ENCODE results near the gene NACC1.

Gene NACC1

GRCh38 chr19:13117772-13118423 lies at the start of gene NACC1:
Gene NACC1 (plus strand): TSS chr19:13118264. CDS start chr19:13135208, 16,944 bp downstream.
- Histone ChIP-seq H3K4me3 (ENCODE audit: low read depth, low read length) (peak within 1 kb of the TSS; percentile 86), H3K27ac (ENCODE audit: low read depth, low read length) (peak within 1 kb of the TSS; percentile 98), H3K27me3 (ENCODE audit: control insufficient read depth, insufficient read depth, low read length) (no peaks in the 10 kb centered on the region), H3K36me3 (ENCODE audit: control insufficient read depth, insufficient read depth, low read length) (peaks cover 40% of the 10 kb centered on the region), H3K9ac (ENCODE audit: low read depth, low read length) (peak within 1 kb of the TSS; percentile 97), H3K4me1 (ENCODE audit: control insufficient read depth, insufficient read depth, low read length) (peaks cover 30% of the 10 kb centered on the region), H3K9me3 (ENCODE audit: control insufficient read depth, insufficient read depth, low read length) (no peaks in the 10 kb centered on the region)

DNA sequence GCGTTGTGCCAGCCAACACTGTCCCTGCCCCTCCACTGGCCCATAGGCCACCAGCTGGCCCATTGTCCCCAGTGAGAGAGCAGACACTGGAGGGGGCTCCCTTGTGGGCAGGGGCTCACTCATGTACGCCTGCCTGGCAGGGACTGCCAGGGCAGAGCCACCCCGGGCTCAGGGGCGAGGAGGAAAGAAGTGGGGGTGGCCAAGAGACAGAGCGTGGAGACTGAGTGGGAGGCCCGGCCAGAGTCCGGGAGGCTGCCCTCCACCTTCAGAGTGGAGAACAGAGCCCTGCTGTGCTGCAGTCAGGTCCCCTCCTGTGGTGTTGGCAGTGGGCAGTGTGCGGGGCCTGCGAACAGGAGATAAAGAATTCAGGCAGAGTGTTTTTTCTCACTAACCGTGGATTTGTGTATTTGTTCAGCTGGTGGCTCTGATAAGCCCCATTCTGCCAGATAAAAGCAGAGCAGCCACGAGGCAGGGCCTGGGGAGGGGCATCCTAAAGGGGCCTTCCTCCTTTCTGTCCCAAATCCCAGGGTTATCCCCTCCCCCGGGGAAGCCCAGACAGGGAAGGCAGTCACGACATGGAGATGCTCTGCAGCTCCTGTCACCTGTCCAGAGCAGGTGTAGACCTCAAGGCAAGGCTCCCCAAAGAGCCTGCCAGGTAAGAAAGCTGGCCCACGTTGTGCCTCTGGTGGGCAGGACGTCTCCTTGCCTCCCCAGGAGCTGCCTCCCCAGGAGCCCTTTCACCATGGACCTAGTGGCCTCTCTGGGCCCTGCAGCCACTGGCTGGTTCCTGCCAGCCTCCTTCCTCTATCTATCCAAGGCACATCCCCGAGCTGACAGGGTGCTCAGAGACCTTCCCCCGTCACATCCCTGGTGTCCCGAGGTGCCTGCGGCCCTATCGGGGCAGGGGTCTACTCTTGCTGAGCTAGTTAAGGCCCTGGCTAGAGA lies 48.4 kb upstream of the NACC1 start:
- Histone ChIP-seq H3K27me3 (ENCODE audit: control insufficient read depth, insufficient read depth, low read length) (peaks cover 3% of the 10 kb centered on the region; the same call in 1 of the 2 replicates), H3K9ac (ENCODE audit: low read depth, low read length) (no peak overlapping the region), H3K4me1 (ENCODE audit: control insufficient read depth, insufficient read depth, low read length) (no peaks in the 10 kb centered on the region), H3K36me3 (ENCODE audit: control insufficient read depth, insufficient read depth, low read length) (no peaks in the 10 kb centered on the region), H3K9me3 (ENCODE audit: control insufficient read depth, insufficient read depth, low read length) (no peaks in the 10 kb centered on the region), H3K27ac (ENCODE audit: low read depth, low read length) (no peak overlapping the region), H3K4me3 (ENCODE audit: low read depth, low read length) (no peak overlapping the region)

DNA sequence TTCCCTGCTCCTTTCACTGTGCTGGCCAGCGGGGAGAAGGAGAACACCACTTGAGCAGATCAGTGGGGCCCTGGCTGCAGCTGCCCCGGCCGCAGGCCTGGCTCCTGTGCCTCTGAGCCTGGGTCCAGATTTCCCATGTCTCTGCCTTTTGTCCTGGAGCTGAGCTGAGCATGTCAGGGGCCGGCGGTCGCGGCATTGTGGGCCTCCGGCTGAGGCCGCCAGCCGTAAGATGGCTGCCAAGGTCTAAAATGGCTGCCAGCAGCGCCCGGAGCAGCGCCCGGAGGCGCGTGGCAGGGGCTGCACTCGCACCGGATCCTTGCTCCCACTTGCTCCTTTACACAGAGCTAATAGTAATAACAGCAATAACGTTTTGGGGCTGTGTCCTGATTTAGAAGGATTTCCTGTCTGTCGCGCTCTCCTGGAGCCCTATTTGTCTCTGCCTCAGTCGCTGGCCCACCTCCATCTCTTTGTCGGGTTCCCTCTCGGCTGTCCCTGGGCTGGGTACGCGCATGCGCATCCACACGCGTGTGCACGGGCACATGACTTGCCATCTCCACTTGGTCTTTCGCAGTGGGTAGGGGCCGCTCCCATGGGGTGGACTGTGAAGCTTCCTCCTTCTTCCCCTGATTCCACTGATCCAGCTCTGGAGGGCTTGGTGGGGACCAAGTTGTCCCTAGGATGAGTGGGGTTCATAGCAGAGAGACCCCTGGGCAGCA lies 47.5 kb upstream of the NACC1 start:
- no peaks in the 10 kb centered on the region for H3K36me3 ChIP-seq (ENCODE audit: control insufficient read depth, insufficient read depth, low read length)
- H3K27ac ChIP-seq (ENCODE audit: low read depth, low read length): no peak overlapping the region
- no peak overlapping the region for H3K4me3 ChIP-seq (ENCODE audit: low read depth, low read length)
- peaks cover 3% of the 10 kb centered on the region; the same call in 1 of the 2 replicates for H3K27me3 ChIP-seq (ENCODE audit: control insufficient read depth, insufficient read depth, low read length)
- no peak overlapping the region for H3K9ac ChIP-seq (ENCODE audit: low read depth, low read length)
- H3K4me1 ChIP-seq (ENCODE audit: control insufficient read depth, insufficient read depth, low read length): no peaks in the 10 kb centered on the region
- no peaks in the 10 kb centered on the region for H3K9me3 ChIP-seq (ENCODE audit: control insufficient read depth, insufficient read depth, low read length)

GRCh38 chr19:13071444-13072187 lies 46.4 kb upstream of the NACC1 start:
- H3K4me1 ChIP-seq (ENCODE audit: control insufficient read depth, insufficient read depth, low read length): no peaks in the 10 kb centered on the region
- H3K4me3 ChIP-seq (ENCODE audit: low read depth, low read length): no peak overlapping the region
- no peak overlapping the region for H3K27ac ChIP-seq (ENCODE audit: low read depth, low read length)
- H3K9ac ChIP-seq (ENCODE audit: low read depth, low read length): no peak overlapping the region
- H3K27me3 ChIP-seq (ENCODE audit: control insufficient read depth, insufficient read depth, low read length): peaks cover 7% of the 10 kb centered on the region
- H3K9me3 ChIP-seq (ENCODE audit: control insufficient read depth, insufficient read depth, low read length): no peaks in the 10 kb centered on the region
- no peaks in the 10 kb centered on the region for H3K36me3 ChIP-seq (ENCODE audit: control insufficient read depth, insufficient read depth, low read length)

DNA sequence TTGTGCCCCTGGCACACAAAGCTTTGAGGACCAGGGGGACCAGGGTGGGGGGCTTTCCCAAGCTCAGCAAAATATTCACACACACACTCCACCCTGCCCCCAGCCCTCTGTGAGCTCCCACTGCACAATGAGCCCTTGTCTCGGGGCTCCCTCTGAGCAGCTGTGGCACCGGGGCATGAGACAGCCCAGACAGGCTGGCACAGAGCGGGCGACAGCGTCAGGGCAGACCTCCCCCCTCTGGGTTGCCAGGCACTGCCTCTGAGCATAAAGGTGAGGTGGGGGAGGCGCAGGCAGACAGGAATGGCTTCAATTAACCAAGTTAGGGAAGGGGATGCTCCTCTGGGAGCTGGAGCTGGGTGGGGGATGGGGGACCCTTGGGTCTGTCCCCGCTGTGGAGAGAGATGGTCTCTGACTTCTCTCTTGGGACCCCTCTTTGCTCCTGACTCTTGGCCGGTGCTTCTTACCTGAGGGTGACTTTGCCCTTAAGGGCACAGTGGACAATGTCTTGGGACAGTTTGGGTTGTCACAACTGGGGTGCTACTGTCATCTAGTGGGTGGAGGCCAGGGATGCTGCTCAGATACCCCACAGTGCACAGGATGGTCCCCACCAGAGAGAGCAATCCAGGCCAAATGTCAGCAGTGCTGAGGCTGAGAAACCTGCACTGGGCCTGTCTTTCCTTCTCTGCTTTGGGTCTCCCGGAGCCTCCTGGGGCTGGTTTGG lies 45.7 kb upstream of the NACC1 start:
- no peaks in the 10 kb centered on the region for H3K36me3 ChIP-seq (ENCODE audit: control insufficient read depth, insufficient read depth, low read length)
- no peak overlapping the region for H3K4me3 ChIP-seq (ENCODE audit: low read depth, low read length)
- no peak overlapping the region for H3K27ac ChIP-seq (ENCODE audit: low read depth, low read length)
- no peaks in the 10 kb centered on the region for H3K9me3 ChIP-seq (ENCODE audit: control insufficient read depth, insufficient read depth, low read length)
- H3K27me3 ChIP-seq (ENCODE audit: control insufficient read depth, insufficient read depth, low read length): peaks cover 13% of the 10 kb centered on the region
- peaks cover 6% of the 10 kb centered on the region for H3K4me1 ChIP-seq (ENCODE audit: control insufficient read depth, insufficient read depth, low read length)
- no peak overlapping the region for H3K9ac ChIP-seq (ENCODE audit: low read depth, low read length)

DNA sequence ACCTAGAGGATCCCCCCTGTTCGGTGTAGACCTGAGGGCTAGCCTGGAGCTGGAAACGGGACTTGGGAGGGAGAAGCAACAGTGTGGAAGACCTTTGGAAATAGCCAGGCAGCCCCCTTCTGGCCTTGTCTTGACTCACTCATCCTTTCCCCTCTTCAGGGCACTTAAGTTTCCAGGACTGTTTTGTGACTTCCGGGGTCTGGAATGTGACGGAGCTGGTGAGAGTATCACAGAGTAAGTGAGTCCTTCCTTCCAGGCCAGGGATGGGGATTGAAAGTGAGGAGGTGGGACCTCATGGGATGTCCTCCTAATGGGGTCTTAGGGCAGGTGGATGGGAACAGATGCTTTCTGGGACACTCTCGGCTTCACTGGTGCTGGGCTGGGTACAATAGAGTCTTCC lies 44.8 kb upstream of the NACC1 start:
- Histone ChIP-seq H3K4me1 (ENCODE audit: control insufficient read depth, insufficient read depth, low read length) (peaks cover 15% of the 10 kb centered on the region), H3K36me3 (ENCODE audit: control insufficient read depth, insufficient read depth, low read length) (no peaks in the 10 kb centered on the region), H3K9ac (ENCODE audit: low read depth, low read length) (no peak overlapping the region), H3K27ac (ENCODE audit: low read depth, low read length) (no peak overlapping the region), H3K9me3 (ENCODE audit: control insufficient read depth, insufficient read depth, low read length) (no peaks in the 10 kb centered on the region), H3K4me3 (ENCODE audit: low read depth, low read length) (no peak overlapping the region), H3K27me3 (ENCODE audit: control insufficient read depth, insufficient read depth, low read length) (peaks cover 17% of the 10 kb centered on the region)

DNA sequence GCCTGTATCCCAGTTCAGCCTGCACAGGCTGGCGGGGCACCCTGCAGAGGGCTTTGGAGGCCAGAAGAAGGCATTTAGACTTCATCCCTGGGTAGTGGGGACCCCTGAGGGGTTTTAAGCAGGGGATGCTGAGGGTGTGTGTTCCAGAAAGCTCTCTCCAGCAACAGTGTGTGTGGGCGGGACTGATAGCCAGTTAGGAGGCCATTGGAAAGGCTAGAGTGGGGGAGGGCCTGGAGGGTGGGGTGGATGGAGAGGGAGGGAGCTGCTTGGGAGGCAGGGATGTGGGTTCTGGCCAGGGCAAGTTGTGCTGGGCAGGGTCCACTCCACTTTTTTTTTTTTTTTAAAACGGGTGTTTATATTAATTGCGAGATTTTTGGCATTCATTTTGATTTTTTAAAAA lies 43.7 kb upstream of the NACC1 start:
- H3K36me3 ChIP-seq (ENCODE audit: control insufficient read depth, insufficient read depth, low read length): no peaks in the 10 kb centered on the region
- peaks cover 23% of the 10 kb centered on the region for H3K27me3 ChIP-seq (ENCODE audit: control insufficient read depth, insufficient read depth, low read length)
- peaks cover 26% of the 10 kb centered on the region for H3K4me1 ChIP-seq (ENCODE audit: control insufficient read depth, insufficient read depth, low read length)
- H3K9ac ChIP-seq (ENCODE audit: low read depth, low read length): no peak overlapping the region
- H3K9me3 ChIP-seq (ENCODE audit: control insufficient read depth, insufficient read depth, low read length): no peaks in the 10 kb centered on the region
- no peak overlapping the region for H3K27ac ChIP-seq (ENCODE audit: low read depth, low read length)
- H3K4me3 ChIP-seq (ENCODE audit: low read depth, low read length): no peak overlapping the region

DNA sequence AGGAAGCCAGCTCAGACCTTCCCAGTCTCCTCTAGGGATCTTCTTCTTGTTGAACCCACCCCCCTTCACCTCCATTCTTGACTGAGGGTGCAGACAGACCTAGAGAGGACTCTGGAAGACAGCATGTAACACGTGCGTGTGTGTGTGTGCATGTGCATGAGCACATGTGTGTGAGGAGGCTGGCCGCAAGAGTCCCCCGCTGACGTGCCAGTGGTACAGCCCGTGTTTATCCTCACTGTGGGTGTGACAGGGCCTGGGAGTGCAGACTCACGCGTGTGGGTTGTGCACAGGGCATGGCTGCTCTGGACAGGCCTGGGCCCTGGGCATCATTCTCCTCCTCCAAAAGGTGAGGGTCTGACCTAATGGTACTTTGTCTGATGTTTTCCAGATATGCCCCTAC lies 41.7 kb upstream of the NACC1 start:
- no peak overlapping the region for H3K27ac ChIP-seq (ENCODE audit: low read depth, low read length)
- H3K9ac ChIP-seq (ENCODE audit: low read depth, low read length): no peak overlapping the region
- H3K4me1 ChIP-seq (ENCODE audit: control insufficient read depth, insufficient read depth, low read length): peaks cover 31% of the 10 kb centered on the region
- H3K27me3 ChIP-seq (ENCODE audit: control insufficient read depth, insufficient read depth, low read length): peaks cover 23% of the 10 kb centered on the region
- H3K9me3 ChIP-seq (ENCODE audit: control insufficient read depth, insufficient read depth, low read length): no peaks in the 10 kb centered on the region
- no peak overlapping the region for H3K4me3 ChIP-seq (ENCODE audit: low read depth, low read length)
- H3K36me3 ChIP-seq (ENCODE audit: control insufficient read depth, insufficient read depth, low read length): no peaks in the 10 kb centered on the region

DNA sequence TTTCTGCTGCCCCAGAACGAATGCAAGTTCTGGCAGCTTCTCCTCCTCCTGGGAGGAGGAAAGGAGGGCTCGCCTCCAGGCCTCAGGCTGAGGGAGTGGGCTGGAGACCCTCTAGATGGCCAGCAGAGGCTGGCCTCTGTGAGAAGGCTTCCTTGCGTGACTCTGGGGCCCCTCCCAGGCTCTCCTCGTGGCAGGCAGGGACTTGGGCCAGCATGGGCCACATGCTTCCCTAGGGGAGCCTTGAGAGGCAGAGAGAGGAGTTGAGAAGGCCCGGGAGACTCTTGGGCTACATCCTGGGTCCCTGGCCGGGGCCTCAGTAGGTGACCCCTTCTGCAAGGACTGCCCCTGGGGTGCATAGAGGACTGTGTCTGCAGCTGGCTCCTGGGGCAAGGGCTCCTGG lies 41.3 kb upstream of the NACC1 start:
- Histone ChIP-seq H3K4me3 (ENCODE audit: low read depth, low read length) (no peak overlapping the region), H3K9me3 (ENCODE audit: control insufficient read depth, insufficient read depth, low read length) (no peaks in the 10 kb centered on the region), H3K36me3 (ENCODE audit: control insufficient read depth, insufficient read depth, low read length) (no peaks in the 10 kb centered on the region), H3K9ac (ENCODE audit: low read depth, low read length) (no peak overlapping the region), H3K4me1 (ENCODE audit: control insufficient read depth, insufficient read depth, low read length) (peaks cover 31% of the 10 kb centered on the region), H3K27ac (ENCODE audit: low read depth, low read length) (no peak overlapping the region), H3K27me3 (ENCODE audit: control insufficient read depth, insufficient read depth, low read length) (peaks cover 24% of the 10 kb centered on the region)

- H3K36me3 ChIP-seq (ENCODE audit: control insufficient read depth, insufficient read depth, low read length): no peaks in the 10 kb centered on the region
- H3K9ac ChIP-seq (ENCODE audit: low read depth, low read length): no peak overlapping the region
- no peaks in the 10 kb centered on the region for H3K9me3 ChIP-seq (ENCODE audit: control insufficient read depth, insufficient read depth, low read length)
- H3K4me3 ChIP-seq (ENCODE audit: low read depth, low read length): no peak overlapping the region
- H3K27me3 ChIP-seq (ENCODE audit: control insufficient read depth, insufficient read depth, low read length): peaks cover 28% of the 10 kb centered on the region
- no peak overlapping the region for H3K27ac ChIP-seq (ENCODE audit: low read depth, low read length)
- H3K4me1 ChIP-seq (ENCODE audit: control insufficient read depth, insufficient read depth, low read length): peaks cover 34% of the 10 kb centered on the region
Observed at GRCh38 chr19:13077240-13077639, 40.8 kb upstream of the NACC1 start.

Measured in HUES48 (cell line).